HG03432 (cell line): ENCODE data around the gene CDK6.
A peak's percentile ranks its signal among the peaks of the same experiment; 100 is the strongest.

Experiments used
- ATAC-seq: cut with Tn5 transposase; IDR thresholded peaks from one replicate; pipeline ENCODE4 v1.9.1; 2021; ENCODE audit warnings: mild to moderate bottlenecking, moderate library complexity; ENCODE audit not compliant: unreplicated experiment

CDK6 gene

GRCh38 chr7:92740134-92740533, 96.2 kb downstream of the CDK6 start:
- no peak for ATAC-seq

- no peak for ATAC-seq
Measured at GRCh38 chr7:92739091-92739490, 97.3 kb downstream of the CDK6 start.

GRCh38 chr7:92737706-92738105, 98.7 kb downstream of the CDK6 start:
- peak; percentile 96 for ATAC-seq

GRCh38 chr7:92736870-92737269, 99.5 kb downstream of the CDK6 start:
- ATAC-seq: no peak

GRCh38 chr7:92735707-92736106, 100.7 kb downstream of the CDK6 start:
- ATAC-seq: no peak

- peak; percentile 18 for ATAC-seq
Measured at GRCh38 chr7:92732316-92733036, 103.9 kb downstream of the CDK6 start.

- peak; percentile 64 for ATAC-seq
Measured at GRCh38 chr7:92731335-92732063, 104.9 kb downstream of the CDK6 start.

- no peak for ATAC-seq
Measured at GRCh38 chr7:92730808-92731207, 105.6 kb downstream of the CDK6 start.

- no peak for ATAC-seq
Measured at GRCh38 chr7:92729751-92730150, 106.6 kb downstream of the CDK6 start.

GRCh38 chr7:92729172-92729571, 107.2 kb downstream of the CDK6 start:
- ATAC-seq: no peak

GRCh38 chr7:92727755-92728154, 108.6 kb downstream of the CDK6 start:
- ATAC-seq: no peak

- ATAC-seq: no peak
Measured at GRCh38 chr7:92725161-92725925, 111.0 kb downstream of the CDK6 start.

- no peak for ATAC-seq
Measured at GRCh38 chr7:92723943-92724342, 112.4 kb downstream of the CDK6 start.

GRCh38 chr7:92723205-92723604, 113.2 kb downstream of the CDK6 start:
- no peak for ATAC-seq

- ATAC-seq: no peak
Measured at GRCh38 chr7:92722541-92722940, 113.8 kb downstream of the CDK6 start.

GRCh38 chr7:92720604-92721350, 115.6 kb downstream of the CDK6 start:
- peak; percentile 77 for ATAC-seq

- peak; percentile 48 for ATAC-seq
Measured at GRCh38 chr7:92717993-92718716, 118.2 kb downstream of the CDK6 start.

- ATAC-seq: no peak
Measured at GRCh38 chr7:92717623-92717992, 118.8 kb downstream of the CDK6 start.

- no peak for ATAC-seq
Measured at GRCh38 chr7:92716825-92717580, 119.4 kb downstream of the CDK6 start.

GRCh38 chr7:92715963-92716362, 120.4 kb downstream of the CDK6 start:
- ATAC-seq: no peak
